Dendritic cell treated with granulocyte-macrophage colony-stimulating factor and Interleukin-4, amounts not matched to agents 40 ng/mL and 50 ng/mL, for 4 days (primary cell): Measurements from ENCODE around the gene ZNF280D.

Source experiments
- H3K27ac Mint-ChIP-seq: one replicate; pipeline ENCODE4 v1.8.0; 2022; ENCODE audit warnings: mild to moderate bottlenecking, mixed read lengths
- H3K27me3 Mint-ChIP-seq: one replicate; pipeline ENCODE4 v1.8.0; 2022; ENCODE audit warnings: mild to moderate bottlenecking, mixed read lengths
- H3K36me3 Mint-ChIP-seq: one replicate; pipeline ENCODE4 v1.8.0; 2022; ENCODE audit warnings: low read depth, mixed read lengths
- H3K4me1 Mint-ChIP-seq: one replicate; pipeline ENCODE4 v1.8.0; 2022; ENCODE audit warnings: low read depth, mixed read lengths
- H3K4me3 Mint-ChIP-seq: one replicate; pipeline ENCODE4 v1.8.0; 2022; ENCODE audit warnings: mild to moderate bottlenecking, moderate library complexity, mixed read lengths
- H3K9me3 Mint-ChIP-seq: one replicate; pipeline ENCODE4 v1.8.0; 2022; ENCODE audit warnings: mixed read lengths
- intact Hi-C: fragments of 100-400 bp; cut with micrococcal nuclease; formaldehyde crosslinking; loops from one replicate; pipeline ENCODE4 v1.15.0; 2022

ZNF280D gene

DNA sequence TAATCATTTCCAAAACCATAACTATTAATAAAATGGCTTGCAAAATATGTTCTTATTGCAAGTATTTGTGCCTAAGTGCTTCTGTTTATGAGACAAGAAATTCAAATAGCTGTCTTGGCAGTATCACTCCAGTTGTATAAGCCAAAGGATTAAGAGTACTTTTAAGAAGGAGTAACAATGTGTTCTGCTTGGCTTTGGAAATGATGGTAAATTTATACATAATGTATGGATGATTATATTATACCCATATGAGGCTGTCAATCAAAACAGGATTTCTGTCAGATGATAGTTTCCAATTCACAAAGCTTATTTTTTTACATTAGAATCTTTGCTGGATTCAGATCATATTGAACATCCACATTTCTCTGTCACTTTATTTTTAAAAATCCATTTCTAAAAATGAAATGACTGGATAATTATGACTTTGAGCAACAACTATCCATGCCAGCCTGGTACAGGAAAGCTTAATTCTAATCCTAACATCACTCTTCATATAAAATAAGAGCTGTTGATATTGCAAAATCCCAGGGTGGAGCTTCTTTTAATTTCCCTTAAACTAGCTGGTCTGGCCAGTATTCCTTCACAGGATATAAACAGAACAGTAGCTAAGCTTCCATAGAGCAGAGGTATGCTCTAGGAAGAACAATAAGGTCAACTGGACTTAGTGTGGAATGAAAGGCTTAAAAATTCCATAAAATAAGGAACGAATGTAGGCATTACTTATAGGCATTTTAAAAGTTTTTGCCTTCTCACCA, 30.0 kb upstream of the ZNF280D start:
- Mint-ChIP-seq H3K27me3 (no peaks in the 10 kb centered on the region), H3K4me1 (peaks cover 43% of the 10 kb centered on the region), H3K36me3 (no peaks in the 10 kb centered on the region), H3K27ac (no peak overlapping the region), H3K4me3 (no peak overlapping the region), H3K9me3 (no peaks in the 10 kb centered on the region)
- intact Hi-C loops: no loop called here

DNA sequence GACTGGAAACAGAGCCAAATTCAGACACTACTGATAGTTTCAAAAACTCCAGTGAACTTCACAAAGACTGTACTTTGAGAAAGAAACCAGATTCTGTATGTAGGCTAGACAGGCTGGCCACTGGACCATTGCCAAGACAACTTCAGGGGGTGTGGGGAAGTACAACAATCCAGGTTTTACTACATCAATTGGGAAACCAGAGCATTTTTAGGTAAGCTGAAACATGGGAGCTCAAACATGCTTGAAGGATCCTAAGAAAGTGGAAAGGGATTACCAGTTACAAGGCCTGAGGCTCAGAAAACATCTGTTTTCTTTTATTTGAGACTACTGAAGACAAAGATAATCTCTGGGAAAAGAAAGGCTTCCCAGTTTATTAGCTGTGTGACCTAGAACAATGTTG, 26.9 kb upstream of the ZNF280D start:
- intact Hi-C loops: no loop called here
- Mint-ChIP-seq H3K4me3 (no peak overlapping the region), H3K27ac (no peak overlapping the region), H3K4me1 (peaks cover 42% of the 10 kb centered on the region), H3K27me3 (no peaks in the 10 kb centered on the region), H3K36me3 (no peaks in the 10 kb centered on the region), H3K9me3 (no peaks in the 10 kb centered on the region)

DNA sequence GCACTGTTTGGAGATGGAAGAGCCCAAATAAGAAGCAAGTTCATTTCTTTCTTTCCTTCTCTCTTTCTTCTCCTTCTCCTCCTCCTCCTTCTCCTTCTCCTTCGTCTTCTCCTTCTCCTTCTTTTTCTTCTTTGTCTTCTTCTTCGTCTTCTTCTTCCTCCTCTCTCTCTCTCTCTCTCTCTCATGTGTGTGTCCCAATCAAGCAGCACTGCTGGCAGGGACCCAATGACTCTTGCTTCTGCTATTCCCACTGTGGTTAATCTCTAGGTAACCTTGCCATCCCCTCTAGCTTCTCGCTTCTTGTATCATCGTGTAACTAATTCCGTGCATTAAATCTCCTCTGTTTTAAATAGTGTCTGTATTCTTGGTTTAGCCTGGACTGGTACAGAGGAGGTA, 26.1 kb upstream of the ZNF280D start:
- Mint-ChIP-seq H3K9me3 (no peaks in the 10 kb centered on the region), H3K27me3 (no peaks in the 10 kb centered on the region), H3K27ac (peak overlapping the region; percentile 68), H3K4me1 (peaks cover 39% of the 10 kb centered on the region), H3K36me3 (no peaks in the 10 kb centered on the region), H3K4me3 (no peak overlapping the region)
- intact Hi-C loops: no loop called here

DNA sequence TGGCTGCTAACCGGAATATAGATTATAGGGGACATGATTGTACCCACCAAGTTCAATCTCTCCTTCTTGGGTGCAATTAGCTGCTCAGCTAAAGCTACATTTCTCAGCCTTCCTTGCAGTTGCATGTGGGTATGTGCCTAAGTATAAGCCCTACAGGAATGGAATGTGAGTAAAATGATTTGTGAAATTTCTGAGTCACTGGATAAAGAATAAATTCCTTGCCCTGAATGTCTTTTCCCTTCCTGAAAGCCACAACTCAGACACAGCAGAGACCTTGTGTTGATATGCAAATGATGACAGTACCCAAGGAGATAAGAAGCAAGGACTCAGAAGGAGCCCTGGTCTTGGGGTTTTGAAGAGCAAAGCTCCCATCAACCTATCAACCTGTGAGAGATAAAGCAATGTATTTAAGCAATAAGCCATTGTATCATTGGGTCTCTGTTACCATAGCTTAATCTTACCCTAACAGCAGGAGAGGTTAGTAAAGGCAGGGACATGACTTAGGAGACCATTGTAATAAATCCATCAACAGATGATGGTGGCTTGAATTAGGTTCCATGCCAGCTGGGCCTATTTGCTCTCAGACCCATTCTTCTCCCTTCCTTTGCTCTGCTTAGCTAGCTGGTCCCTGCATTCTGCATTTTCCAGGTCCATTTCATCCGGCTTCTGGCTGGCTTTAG, 25.6 kb upstream of the ZNF280D start:
- Mint-ChIP-seq H3K27ac (peak overlapping the region; percentile 68), H3K36me3 (no peaks in the 10 kb centered on the region), H3K4me1 (peaks cover 34% of the 10 kb centered on the region), H3K9me3 (no peaks in the 10 kb centered on the region), H3K4me3 (no peak overlapping the region), H3K27me3 (no peaks in the 10 kb centered on the region)
- intact Hi-C loops: no loop called here

DNA sequence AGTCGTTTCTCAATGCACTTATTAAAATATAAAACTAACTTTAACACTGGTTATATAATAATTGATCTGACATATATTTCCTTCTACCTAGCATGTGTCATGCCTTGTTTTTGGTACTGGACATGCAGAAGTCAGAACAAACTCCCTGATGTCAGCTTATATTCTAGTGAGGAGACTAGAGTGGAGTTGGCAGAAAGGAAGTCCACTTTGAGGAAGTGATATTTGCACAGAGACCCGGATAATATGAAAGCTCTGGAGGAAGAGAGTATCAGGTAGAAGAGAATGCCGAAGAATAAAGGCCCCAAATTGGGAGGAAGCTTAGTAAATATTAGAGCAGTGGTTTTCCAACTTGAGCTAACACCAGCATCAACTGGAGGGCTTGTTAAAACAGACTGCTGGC, 24.6 kb upstream of the ZNF280D start:
- Mint-ChIP-seq H3K27ac (peak overlapping the region; percentile 23), H3K27me3 (no peaks in the 10 kb centered on the region), H3K36me3 (no peaks in the 10 kb centered on the region), H3K9me3 (no peaks in the 10 kb centered on the region), H3K4me1 (peaks cover 34% of the 10 kb centered on the region), H3K4me3 (no peak overlapping the region)
- intact Hi-C loops: no loop called here

DNA sequence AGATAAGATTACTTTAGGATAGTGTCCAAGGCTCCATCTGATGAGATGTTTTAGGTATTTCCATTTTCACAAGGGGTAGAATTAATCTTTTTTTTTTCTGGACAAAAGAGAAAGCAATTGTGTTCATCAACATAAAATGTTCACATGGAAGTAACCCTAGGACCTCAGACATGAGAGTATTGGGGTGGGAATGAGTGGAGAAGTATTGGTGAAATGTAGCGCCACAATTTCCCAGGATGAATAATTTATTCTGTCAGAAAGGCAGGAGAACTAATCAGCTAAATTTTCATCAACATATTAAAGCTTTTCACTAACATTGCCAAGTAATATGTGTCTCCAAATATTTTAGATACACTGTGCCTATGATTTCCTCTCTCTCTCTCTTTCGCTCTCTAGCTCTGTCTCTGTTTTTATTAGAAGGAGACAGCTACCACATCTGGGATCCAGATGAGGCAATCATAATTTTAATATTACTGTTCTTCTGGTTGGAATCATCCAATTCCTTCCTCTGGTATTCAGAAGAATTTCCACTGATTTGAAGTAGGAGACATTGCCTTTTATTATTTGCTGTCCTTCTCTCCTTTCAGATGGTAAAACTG, 21.6 kb upstream of the ZNF280D start:
- Mint-ChIP-seq H3K9me3 (no peaks in the 10 kb centered on the region), H3K27ac (no peak overlapping the region), H3K4me1 (peaks cover 30% of the 10 kb centered on the region), H3K4me3 (no peak overlapping the region), H3K27me3 (no peaks in the 10 kb centered on the region), H3K36me3 (no peaks in the 10 kb centered on the region)
- intact Hi-C loops: no loop called here

DNA sequence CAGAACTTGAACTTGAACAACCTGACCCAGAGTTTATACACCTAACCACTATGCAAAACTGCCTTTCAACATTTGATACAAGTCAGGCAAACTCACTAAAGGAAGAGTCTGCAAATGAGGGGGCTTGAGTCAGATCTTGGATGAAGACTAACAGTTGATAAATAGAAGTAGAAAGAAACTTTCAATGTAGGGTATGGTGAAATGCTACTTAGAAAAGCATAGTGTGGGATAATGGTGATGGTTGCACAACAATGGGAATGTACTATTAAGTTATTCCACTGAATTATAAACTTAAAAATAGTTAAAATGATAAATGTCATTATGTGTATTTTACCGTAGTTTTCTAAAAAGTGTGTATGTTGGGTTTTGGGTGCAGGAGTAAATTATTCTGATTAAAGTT, 19.7 kb upstream of the ZNF280D start:
- Mint-ChIP-seq H3K36me3 (no peaks in the 10 kb centered on the region), H3K4me1 (peaks cover 14% of the 10 kb centered on the region), H3K27me3 (no peaks in the 10 kb centered on the region), H3K27ac (no peak overlapping the region), H3K4me3 (no peak overlapping the region), H3K9me3 (no peaks in the 10 kb centered on the region)
- intact Hi-C loops: no loop called here

DNA sequence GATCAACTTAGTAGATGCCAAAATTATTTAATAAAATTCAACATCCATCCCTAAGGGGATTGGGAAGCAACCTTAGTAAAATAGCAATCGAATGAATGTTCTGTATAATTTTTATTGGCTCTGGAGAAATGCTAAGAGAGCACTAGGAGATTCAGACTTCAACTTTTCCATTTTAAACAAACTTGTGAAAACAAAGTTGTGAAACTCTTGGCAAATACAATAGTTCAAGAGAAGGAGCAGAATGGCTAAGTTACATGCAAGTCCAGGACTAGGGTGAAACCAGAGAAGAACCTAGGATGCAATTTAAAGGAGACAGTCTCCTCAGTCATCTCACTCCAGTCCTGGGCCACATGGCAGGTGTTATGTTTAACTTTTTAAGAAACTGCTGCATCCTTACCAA, 16.7 kb upstream of the ZNF280D start:
- H3K27me3 Mint-ChIP-seq: no peaks in the 10 kb centered on the region
- no peaks in the 10 kb centered on the region for H3K36me3 Mint-ChIP-seq
- H3K27ac Mint-ChIP-seq: no peak overlapping the region
- H3K4me3 Mint-ChIP-seq: no peak overlapping the region
- no peaks in the 10 kb centered on the region for H3K4me1 Mint-ChIP-seq
- intact Hi-C loops: no loop called here
- H3K9me3 Mint-ChIP-seq: no peaks in the 10 kb centered on the region

DNA sequence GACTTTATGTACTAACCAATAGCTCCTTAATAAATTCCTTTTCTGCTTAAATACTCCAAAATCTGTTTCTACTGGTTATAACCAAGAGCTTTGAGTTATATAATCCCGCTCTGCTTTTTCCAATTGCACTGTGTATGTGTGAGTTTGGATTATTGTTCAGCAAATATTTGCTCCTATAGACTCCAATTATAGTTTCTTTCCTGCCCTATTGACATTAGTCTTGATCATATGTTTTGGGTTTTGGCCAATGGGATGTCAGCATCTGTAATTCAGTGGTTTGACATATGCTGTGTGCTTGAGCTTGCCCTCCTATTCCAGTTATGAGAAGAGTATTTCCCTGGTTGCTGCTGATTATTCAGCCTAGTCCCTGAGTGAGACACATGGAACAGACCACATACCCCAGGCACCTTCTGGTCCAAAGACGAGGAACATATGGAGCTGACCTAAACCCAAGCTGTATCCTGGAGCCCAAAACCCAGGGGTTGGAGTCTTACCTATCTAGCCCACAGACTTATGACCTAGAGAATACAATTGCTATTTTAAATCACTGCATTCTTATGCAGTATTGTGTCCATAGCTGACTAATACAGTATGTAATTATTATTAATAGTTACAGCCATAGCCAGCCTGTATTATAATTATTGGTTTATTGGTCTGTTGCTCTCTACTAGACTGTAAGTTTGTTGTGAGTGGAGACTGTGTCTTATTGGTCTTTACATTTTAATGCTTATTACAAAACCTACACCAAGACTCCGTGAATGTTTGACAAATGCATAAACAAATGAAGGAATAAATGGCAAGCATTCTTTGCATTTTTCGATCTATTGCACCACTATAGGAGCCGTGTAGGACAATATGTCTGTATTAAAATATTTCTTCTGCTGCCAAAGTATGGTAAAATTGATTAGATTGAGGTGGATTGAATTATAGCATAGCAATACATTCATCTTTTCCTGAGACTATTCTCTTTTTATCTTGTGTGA, 11.7 kb upstream of the ZNF280D start:
- intact Hi-C loops: no loop called here
- peaks cover 7% of the 10 kb centered on the region for H3K9me3 Mint-ChIP-seq

DNA sequence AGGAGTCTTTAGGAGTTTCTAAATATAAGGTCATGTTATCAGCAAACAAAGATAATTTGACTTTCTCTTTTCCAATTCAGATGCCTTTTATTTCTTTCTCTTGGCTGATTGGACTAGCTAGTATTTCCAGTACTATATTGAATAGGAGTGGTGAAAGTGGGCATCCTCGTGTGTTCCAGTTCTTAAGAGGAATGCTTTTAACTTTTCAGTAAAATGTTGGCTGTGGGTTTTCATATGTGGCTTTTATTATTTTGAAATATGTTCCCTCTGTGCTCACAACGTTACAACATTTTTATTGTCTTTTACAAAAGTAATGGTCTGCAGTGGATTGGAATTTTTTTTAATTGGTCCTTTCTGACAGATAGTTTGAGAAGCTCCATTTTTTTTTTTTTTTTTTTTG, 8.2 kb upstream of the ZNF280D start:
- Mint-ChIP-seq H3K27ac (no peak overlapping the region), H3K9me3 (peaks cover 7% of the 10 kb centered on the region)
- intact Hi-C loops: no loop called here

More for the DNA sequence above, 11.7 kb upstream of the ZNF280D start:
- Mint-ChIP-seq H3K27ac (no peak overlapping the region), H3K4me3 (no peak overlapping the region), H3K27me3 (no peaks in the 10 kb centered on the region), H3K36me3 (no peaks in the 10 kb centered on the region), H3K4me1 (no peaks in the 10 kb centered on the region)

DNA sequence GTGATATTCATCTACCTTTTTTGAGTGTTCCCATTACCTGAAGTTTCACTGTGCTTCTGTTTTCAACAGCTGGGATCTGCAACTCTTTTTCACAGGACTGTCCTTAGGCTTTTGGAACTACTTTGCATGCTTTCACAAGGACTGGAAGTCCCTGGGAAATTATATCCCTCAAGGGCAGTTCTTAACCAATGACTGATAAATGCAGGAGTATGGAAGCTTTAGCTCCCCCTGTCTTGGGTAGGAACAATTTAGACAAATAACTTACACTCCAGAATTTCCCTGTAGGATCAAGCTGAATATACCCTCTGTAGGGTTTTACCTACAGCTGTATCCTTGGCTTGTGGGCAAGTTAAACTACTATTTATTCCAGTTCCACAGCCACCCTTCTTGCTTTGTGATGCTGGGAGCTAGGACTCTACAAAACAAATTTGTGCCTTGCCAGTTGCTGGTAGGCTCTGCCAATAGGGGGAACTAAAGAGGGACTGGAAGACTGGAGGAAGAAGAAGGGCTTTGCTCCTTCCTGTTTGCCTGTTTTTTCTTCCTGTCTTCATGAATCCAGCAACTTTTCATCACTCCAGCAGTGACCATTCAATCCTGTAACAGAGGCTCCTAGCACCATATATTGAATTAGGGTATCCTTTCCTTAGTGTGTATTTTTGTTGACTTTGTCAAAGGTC, 6.8 kb upstream of the ZNF280D start:
- H3K9me3 Mint-ChIP-seq: peaks cover 7% of the 10 kb centered on the region
- intact Hi-C loops: no loop called here

More for the DNA sequence above, 8.2 kb upstream of the ZNF280D start:
- Mint-ChIP-seq H3K36me3 (no peaks in the 10 kb centered on the region), H3K4me1 (no peaks in the 10 kb centered on the region), H3K27me3 (no peaks in the 10 kb centered on the region), H3K4me3 (no peak overlapping the region)

DNA sequence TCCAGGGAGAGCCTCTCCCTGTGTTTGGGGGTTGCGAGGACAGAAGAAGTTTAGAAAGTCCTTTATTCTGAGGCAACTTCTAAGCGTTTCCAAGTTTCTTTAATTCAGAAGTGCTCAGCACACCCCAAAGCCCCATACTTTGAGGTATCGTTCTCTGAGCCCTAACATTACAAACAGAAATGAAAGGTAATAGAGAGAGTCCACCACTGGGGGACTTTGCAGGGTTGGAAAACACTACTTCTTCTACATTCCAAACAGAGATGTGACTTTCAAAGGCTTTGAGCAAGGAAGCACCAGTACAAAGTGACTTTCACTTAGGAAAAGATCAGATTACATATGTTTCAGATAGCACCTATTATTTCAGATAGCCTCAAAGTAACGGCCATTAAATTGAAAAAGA, 6.2 kb upstream of the ZNF280D start:
- intact Hi-C loops: no loop called here
- Mint-ChIP-seq H3K27ac (no peak overlapping the region), H3K4me1 (no peaks in the 10 kb centered on the region), H3K9me3 (peaks cover 7% of the 10 kb centered on the region), H3K27me3 (peaks cover 4% of the 10 kb centered on the region), H3K4me3 (no peak overlapping the region), H3K36me3 (no peaks in the 10 kb centered on the region)

More for the DNA sequence above, 6.8 kb upstream of the ZNF280D start:
- no peaks in the 10 kb centered on the region for H3K36me3 Mint-ChIP-seq
- peaks cover 1% of the 10 kb centered on the region for H3K27me3 Mint-ChIP-seq
- no peaks in the 10 kb centered on the region for H3K4me1 Mint-ChIP-seq
- H3K27ac Mint-ChIP-seq: no peak overlapping the region
- H3K4me3 Mint-ChIP-seq: no peak overlapping the region

DNA sequence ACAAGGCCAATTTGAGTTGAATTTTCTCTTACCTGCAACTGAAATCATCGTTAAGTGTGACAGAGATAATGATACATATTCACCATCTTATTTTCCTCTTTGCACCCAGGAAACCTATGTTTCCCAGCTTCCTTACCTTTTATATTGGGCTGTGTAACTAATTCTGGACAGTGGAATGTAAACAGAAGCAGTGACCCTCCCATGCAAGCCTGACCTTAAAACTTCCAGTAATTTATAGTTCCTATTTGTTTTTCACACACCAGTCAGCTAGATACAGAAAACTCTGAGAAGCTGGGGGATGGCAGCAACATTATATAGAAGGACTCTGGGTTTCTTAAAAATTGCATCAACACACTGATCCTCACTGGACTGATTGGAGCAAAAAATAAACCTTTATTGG, 4.5 kb upstream of the ZNF280D start:
- Mint-ChIP-seq H3K27ac (no peak overlapping the region), H3K36me3 (peaks cover 4% of the 10 kb centered on the region), H3K4me3 (no peak overlapping the region), H3K27me3 (peaks cover 5% of the 10 kb centered on the region), H3K4me1 (peaks cover 4% of the 10 kb centered on the region), H3K9me3 (peaks cover 7% of the 10 kb centered on the region)
- intact Hi-C loops: no loop called here
